Epithelial cell of proximal tubule (primary cell): Measurements from ENCODE around the gene ZXDA. TPM values are rescaled to one million over a fixed set of nuclear protein-coding genes. Genes with fewer than 3 reads are reported as not detected.
"Not testable (repeated sequence)": the region's sequence is repeated elsewhere in the genome, so short reads cannot be mapped to it uniquely, and the experiment has no call there.

ENCODE experiments used
- DNase-seq: peaks from one replicate; pipeline ENCODE4 v3.0.0-alpha.2; 2011; ENCODE audit warnings: low read depth
- H3K4me3 ChIP-seq: 2 replicates; pipeline ENCODE4 v1.5.1; 2011; ENCODE audit warnings: low read depth, mild to moderate bottlenecking, low read length
- total RNA-seq: library from RNA; depleted of rRNA; stranded (reverse); fragments of >200 nt; gene quantifications from 2 replicates; pipeline ENCODE4 v1.2.3, GENCODE V29; 2015
- TF ChIP-seq, protein P1 (sequence below): conservative IDR thresholded peaks from 2 replicates; pipeline ENCODE4 v1.5.1; 2012; ENCODE audit warnings: low read depth, mild to moderate bottlenecking, low read length

ZXDA gene, protein sequence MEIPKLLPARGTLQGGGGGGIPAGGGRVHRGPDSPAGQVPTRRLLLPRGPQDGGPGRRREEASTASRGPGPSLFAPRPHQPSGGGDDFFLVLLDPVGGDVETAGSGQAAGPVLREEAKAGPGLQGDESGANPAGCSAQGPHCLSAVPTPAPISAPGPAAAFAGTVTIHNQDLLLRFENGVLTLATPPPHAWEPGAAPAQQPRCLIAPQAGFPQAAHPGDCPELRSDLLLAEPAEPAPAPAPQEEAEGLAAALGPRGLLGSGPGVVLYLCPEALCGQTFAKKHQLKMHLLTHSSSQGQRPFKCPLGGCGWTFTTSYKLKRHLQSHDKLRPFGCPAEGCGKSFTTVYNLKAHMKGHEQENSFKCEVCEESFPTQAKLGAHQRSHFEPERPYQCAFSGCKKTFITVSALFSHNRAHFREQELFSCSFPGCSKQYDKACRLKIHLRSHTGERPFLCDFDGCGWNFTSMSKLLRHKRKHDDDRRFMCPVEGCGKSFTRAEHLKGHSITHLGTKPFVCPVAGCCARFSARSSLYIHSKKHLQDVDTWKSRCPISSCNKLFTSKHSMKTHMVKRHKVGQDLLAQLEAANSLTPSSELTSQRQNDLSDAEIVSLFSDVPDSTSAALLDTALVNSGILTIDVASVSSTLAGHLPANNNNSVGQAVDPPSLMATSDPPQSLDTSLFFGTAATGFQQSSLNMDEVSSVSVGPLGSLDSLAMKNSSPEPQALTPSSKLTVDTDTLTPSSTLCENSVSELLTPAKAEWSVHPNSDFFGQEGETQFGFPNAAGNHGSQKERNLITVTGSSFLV
- 1.6 and 1.7 TPM in 2 replicates for total RNA-seq

DNA sequence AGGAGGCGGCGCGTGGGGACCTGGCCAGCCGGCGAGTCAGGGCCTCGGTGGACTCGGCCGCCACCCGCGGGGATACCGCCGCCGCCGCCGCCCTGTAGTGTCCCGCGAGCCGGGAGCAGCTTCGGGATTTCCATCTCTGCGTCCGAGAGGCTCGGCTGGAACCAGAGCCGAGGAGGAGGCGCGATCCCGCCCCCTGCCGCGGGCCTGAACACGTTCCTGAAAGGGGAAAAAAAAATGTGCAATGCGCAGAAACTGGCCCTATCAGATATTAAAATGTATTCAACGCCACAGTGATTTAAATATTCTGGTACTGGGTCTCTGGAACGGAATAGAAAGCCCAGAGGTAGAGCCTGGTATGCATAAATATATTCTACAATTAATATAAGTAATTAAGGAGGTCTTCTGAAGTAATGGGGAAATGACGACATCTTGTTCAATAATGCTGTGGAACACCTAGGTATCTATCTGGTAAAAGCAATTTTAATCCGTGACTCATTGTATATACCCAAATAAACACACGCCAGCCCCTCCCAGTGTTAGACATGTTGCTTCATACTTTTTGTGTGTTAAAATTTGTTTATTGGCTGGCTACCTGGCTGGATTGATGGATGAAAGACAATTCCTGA is at the start of gene ZXDA:
Gene ZXDA (minus strand): TSS at position 172 of the 626 bp plus-strand sequence. CDS start 38 bp downstream, at position 134.
- not testable (repeated sequence) for DNase-seq
- H3K4me3 ChIP-seq: peak within 1 kb of the TSS; percentile 53

DNA sequence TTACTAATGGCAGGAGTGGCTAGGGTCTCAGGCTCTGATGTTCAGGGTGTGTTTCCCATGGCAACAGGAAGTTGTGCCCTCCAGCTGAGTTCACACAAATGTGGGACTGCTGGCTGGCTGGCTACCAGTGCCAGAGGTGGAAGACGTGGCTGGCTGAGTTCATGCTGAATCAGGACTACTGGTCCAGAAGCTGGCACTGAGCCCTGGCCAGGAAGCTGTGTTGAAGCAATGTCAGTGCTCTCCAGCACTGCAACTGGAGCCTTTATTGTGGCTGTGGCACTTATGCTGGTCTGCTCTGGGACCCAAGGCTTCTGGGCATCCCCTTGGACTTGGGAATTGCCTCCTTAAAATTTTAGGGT is 42.0 kb upstream of the ZXDA start:
- no peak overlapping the region for H3K4me3 ChIP-seq
- TF ChIP-seq, protein P1, sequence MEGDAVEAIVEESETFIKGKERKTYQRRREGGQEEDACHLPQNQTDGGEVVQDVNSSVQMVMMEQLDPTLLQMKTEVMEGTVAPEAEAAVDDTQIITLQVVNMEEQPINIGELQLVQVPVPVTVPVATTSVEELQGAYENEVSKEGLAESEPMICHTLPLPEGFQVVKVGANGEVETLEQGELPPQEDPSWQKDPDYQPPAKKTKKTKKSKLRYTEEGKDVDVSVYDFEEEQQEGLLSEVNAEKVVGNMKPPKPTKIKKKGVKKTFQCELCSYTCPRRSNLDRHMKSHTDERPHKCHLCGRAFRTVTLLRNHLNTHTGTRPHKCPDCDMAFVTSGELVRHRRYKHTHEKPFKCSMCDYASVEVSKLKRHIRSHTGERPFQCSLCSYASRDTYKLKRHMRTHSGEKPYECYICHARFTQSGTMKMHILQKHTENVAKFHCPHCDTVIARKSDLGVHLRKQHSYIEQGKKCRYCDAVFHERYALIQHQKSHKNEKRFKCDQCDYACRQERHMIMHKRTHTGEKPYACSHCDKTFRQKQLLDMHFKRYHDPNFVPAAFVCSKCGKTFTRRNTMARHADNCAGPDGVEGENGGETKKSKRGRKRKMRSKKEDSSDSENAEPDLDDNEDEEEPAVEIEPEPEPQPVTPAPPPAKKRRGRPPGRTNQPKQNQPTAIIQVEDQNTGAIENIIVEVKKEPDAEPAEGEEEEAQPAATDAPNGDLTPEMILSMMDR: no peak
- no peak for DNase-seq

DNA sequence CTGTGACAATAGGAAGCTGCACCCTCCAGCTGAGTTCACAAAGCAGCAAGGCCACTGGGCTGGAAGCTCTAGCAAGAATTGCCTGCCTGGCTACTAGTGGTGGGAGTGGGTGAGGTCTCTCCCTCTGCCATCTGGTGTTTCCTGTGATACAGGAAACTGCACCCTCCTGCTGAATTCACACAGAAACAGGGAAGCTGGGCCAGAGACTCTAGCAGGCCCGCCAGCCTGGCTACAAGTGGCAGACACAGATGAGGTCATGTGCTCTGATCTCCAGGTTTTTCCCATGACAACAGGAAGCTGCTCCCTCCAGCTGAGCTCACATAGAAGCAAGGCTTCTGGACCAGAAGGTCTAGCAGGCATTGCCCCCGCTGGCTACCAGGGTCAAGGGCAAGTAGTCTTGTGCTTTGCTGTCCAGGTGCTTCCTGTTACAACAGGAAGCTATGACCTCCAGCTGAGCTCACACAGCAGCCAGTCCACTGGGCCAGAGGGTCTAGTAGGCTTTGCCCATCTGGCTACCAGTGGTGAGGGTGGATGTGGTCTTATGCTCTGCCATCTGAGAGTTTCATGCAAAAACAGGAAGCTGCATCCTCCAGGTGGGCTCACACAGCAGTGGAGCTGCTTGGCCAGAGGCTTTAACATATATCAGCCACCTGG is 41.5 kb upstream of the ZXDA start:
- no peak overlapping the region for H3K4me3 ChIP-seq
- TF ChIP-seq, protein P1: no peak
- no peak for DNase-seq

DNA sequence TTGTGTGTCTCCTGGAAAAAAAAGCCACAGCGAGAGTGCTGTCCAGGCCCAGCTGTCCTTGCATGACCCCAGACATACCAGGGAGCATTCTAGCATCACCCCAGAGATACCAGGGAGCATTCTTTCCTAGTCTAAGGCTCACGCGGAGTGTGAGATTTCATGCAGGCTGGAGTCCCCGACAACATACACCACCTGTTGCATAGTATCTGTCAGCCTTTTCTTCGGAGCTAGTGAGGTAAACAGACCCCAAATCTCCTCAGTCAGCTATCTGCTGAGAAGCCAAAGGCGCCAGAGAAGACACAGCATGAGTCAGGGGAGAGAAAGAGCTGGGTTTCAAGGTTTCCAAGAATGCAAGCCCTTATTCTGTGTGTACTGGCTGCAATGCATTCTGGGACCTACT is 23.1 kb upstream of the ZXDA start:
- TF ChIP-seq, protein P1: no peak
- no peak for DNase-seq
- no peak overlapping the region for H3K4me3 ChIP-seq

DNA sequence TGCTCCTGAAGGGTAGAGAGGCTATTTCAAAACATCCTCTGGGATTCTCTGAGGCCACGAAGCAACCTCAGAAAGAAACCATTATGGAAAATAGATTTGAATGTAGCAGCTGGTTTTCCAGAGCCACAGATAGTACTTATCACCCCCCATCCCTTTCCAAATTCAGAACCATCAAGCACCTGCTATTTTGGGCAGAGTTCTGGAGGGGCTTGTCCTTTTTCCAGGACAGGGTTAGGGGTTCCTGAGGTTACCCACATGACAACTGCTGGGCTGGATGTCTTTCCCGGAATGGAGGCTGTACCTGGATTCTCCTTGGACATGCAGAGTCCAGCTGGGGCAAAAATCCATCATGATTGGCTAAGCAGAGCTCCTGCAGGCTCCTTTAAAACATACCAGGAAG is 22.0 kb upstream of the ZXDA start:
- no peak for DNase-seq
- TF ChIP-seq, protein P1: no peak

DNA sequence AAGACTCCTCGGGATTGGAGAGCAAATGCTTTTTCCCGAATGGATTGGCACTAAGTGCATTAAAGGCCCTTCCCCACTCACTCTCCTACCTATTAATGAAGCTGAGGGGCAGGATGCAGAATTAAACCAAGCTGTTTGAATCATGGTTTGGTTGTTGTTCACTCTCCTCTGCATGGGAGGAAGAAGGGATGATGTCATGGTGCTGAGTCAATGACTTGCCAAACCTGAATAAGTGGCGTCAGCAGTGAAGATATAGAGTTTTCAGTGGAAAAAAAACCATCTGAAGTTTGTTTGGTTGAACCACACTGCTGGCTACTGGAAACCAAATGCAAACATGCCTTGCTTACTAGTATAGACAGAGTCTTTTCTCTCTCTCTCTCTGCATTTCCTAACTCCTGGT is 19.8 kb upstream of the ZXDA start:
- TF ChIP-seq, protein P1: no peak
- no peak overlapping the region for H3K4me3 ChIP-seq
- no peak for DNase-seq

More for the DNA sequence above, 22.0 kb upstream of the ZXDA start:
- H3K4me3 ChIP-seq: no peak overlapping the region

DNA sequence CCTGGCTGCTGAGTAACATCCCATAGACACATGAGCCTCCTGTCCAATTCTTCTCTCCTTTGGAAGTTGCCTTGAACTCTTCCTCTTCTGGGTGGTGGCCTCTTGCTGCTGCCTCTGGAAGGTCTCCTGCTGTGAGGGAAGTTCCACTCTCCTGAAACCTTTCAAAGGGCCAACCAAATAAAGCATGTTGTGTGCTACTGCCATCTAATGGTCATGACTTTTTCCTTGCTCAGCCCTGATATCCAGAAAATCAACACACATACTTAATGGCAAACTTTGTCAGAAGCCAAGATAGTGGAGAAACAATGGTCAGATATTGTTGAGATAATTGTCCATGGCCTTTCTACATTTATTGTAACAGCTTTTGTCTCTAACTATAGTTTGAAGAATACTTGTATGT is 19.1 kb upstream of the ZXDA start:
- H3K4me3 ChIP-seq: no peak overlapping the region
- TF ChIP-seq, protein P1: peak; percentile 59
- no peak for DNase-seq
